Psoas muscle (tissue), 8 donors: ENCODE results near the gene CHTOP. TPM values are rescaled to one million over a fixed set of nuclear protein-coding genes. Genes with fewer than 3 reads are reported as not detected.

Experiments
- ATAC-seq, 4 donors: fragments of 200-7000 bp; cut with Tn5 transposase; one replicate each; pipeline ENCODE4 v1.9.1; 2020; ENCODE audit warnings: moderate library complexity in 3 of 4, mild to moderate bottlenecking in 2 of 4
- DNase-seq, 2 donors: peaks; one replicate each; pipeline ENCODE4 v3.0.0-alpha.2; 2020
- H3K27ac ChIP-seq: fragments of 200-600 bp; one replicate; pipeline ENCODE4 v1.8.0; 2022
- H3K27me3 ChIP-seq, 3 donors: fragments of 200-600 bp in 1 of 3; one replicate each; pipeline versions ENCODE4 v1.6.1 to v1.8.0; 2013 to 2022; ENCODE audit warnings: low read length in 2 of 3, mild to moderate bottlenecking in 2 of 3, moderate library complexity in 1 of 3; ENCODE audit not compliant: insufficient read depth in 3 of 3
- H3K36me3 ChIP-seq, 2 donors: fragments of 200-600 bp in 1 of 2; one replicate each; pipeline versions ENCODE4 v1.6.1 to v1.8.0; 2013 to 2022; ENCODE audit warnings: low read depth in 1 of 2, mild to moderate bottlenecking in 1 of 2, moderate library complexity in 1 of 2; ENCODE audit not compliant: insufficient read depth in 1 of 2
- H3K4me1 ChIP-seq: fragments of 200-600 bp; one replicate; pipeline ENCODE4 v1.8.0; 2022
- H3K4me3 ChIP-seq: fragments of 200-600 bp; one replicate; pipeline ENCODE4 v1.8.0; 2022; ENCODE audit warnings: mild to moderate bottlenecking
- H3K9me3 ChIP-seq: fragments of 200-600 bp; one replicate; pipeline ENCODE4 v1.8.0; 2022
- WGBS, 3 donors: extraction: QIAGEN DNeasy Blood & Tissue Kit; methylation state at CpG; one replicate each; pipeline versions ENCODE4 v1.1.6 to v1.1.7; 2013; 5-methylcytosine and 5-hydroxymethylcytosine counted together
- intact Hi-C, 2 donors: fragments of 100-400 bp; cut with DNase I; formaldehyde crosslinking; loops; one replicate each; pipeline versions ENCODE4 v1.11.0 to v1.14.2; 2022
- polyA plus RNA-seq, 3 donors: library from polyadenylated mRNA; stranded (reverse); fragments of 200-250 nt; gene quantifications; one replicate each; pipeline ENCODE4 v1.2.3, GENCODE V29; 2013
- total RNA-seq, 4 donors: library from RNA; stranded (reverse); fragmentation: NEBNext Ultra II Directional in 2 of 4; extraction: Animal tissue kit (Norgen Biotek cat#: 25700) in 2 of 4; gene quantifications; one replicate each; pipeline versions ENCODE4 v1.2.1 to v1.2.4, GENCODE V29; 2021 to 2023
- TF ChIP-seq, protein P1 (sequence below): fragments of 200-600 bp; IDR thresholded peaks from one replicate; pipeline ENCODE4 v1.8.0; 2022; ENCODE audit warnings: antibody characterized with exemption
- donor health status: healthy with polysubstance abuse.
- donor health status: DM: no; HTN: no; CAD: no; lungs with moderate emphysema.
- donor health status: Bipolar disorder and iron deficiency.
- donor health status: healthy.
- donor health status: DM: yes; HTN: yes; CAD: no.
- donor health status: DM: no; HTN: no; CAD: no.
- donor health status: DM: no; HTN: no; CAD: no.
- donor health status: DM: yes; HTN: yes; CAD: no.

The CHTOP gene
- total and polyA plus RNA-seq, 7 donors, result 71.1 to 122 (median 87.7) TPM

DNA sequence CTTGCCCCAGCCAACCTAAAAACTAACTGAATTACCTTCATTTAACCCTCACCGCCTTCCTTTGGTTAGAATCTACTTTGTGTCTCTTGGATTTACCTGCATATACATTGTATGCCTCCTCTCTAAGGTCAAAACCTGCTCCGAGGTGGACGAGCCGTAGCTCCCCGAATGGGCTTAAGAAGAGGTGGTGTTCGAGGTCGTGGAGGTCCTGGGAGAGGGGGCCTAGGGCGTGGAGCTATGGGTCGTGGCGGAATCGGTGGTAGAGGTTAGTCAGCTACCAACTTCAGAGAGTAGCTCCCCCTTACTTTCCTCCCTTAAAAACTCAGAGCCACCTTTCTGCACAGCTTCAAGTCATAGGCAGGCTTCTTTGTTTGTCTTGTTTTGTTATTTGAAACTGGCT lies 9.2 kb downstream of the CHTOP start:
- TF ChIP-seq, protein P1, sequence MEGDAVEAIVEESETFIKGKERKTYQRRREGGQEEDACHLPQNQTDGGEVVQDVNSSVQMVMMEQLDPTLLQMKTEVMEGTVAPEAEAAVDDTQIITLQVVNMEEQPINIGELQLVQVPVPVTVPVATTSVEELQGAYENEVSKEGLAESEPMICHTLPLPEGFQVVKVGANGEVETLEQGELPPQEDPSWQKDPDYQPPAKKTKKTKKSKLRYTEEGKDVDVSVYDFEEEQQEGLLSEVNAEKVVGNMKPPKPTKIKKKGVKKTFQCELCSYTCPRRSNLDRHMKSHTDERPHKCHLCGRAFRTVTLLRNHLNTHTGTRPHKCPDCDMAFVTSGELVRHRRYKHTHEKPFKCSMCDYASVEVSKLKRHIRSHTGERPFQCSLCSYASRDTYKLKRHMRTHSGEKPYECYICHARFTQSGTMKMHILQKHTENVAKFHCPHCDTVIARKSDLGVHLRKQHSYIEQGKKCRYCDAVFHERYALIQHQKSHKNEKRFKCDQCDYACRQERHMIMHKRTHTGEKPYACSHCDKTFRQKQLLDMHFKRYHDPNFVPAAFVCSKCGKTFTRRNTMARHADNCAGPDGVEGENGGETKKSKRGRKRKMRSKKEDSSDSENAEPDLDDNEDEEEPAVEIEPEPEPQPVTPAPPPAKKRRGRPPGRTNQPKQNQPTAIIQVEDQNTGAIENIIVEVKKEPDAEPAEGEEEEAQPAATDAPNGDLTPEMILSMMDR, result no peak
- Histone ChIP-seq H3K4me1 (peaks cover 70% of the 10 kb centered on the region), H3K27ac (peak overlapping the region; percentile 100), H3K27me3 (no peaks in the 10 kb centered on the region), H3K4me3 (no peak overlapping the region), H3K9me3 (no peaks in the 10 kb centered on the region), H3K36me3 (peaks cover 29 to 87% of the 10 kb centered on the region in 2 donors)
- DNase-seq (no peak), ATAC-seq (no peak)
- WGBS, 3 donors, result 88 to 90% (median 88%) methylated on average over 11 of the region's 11 CpGs
- intact Hi-C loops, result no loop called here

DNA sequence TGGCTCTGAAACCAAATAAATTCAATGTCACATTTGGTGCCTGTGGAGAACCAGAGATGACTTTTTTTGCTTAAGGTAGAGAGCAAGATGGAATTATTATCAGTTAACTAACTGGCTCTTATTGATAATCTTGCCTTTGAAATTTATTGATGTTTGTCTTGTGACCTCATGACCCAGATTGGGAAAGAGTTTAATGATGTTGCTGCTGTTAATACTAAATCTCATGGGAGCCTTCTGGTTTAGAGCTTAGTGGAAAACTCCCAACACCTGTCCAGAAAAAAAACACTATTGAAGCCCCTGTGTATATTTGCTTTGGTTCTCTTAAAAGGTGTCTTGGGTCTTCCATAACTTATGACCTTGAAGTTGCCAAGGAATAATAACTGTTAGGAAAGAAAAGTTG lies 9.9 kb downstream of the CHTOP start:
- peak overlapping the region; percentile 100 for H3K27ac ChIP-seq

DNA sequence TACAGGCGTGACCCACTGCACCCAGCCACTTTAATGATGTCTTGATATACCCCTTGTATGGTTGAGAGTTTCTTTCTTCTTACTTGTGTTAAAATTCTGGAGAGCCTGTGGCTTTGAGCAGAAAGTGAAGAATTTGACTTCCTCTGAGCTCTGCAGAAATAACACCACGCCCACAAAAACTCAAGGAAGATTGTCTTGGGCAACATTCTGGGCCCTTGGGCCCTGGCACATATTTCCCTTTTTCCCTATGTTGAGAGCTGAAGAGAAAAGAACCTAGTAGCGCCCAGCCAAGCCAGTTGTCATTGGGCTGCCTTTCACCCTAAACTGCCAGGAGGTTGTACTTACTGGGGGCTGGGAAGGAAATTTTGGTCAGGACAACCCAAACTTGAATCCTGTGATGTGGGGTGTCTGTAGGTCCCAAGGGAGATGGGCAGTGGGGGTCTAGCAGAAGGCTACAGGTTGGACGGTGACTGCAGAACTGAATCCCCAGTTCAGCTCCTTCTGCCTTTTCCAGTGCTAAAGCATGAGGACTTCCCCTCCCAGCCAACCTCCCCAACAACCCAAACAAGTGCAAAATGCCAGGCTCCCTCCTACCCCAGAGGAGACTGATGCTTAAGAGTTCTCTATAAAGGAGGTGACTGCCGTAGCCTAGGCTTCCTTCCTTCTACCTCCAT lies 12.9 kb downstream of the CHTOP start:
- WGBS, 3 donors, result 68 to 84% (median 74%) methylated on average over 5 of the region's 5 CpGs
- Histone ChIP-seq H3K9me3 (no peaks in the 10 kb centered on the region), H3K4me1 (peaks cover 55% of the 10 kb centered on the region), H3K27ac (peak overlapping the region; percentile 43), H3K4me3 (no peak overlapping the region), H3K36me3 (peaks cover 17 to 50% of the 10 kb centered on the region in 2 donors), H3K27me3 (no peaks in the 10 kb centered on the region)
- TF ChIP-seq, protein P1, result no peak
- peak in 1 of 4 donors; percentile 0 for ATAC-seq
- DNase-seq, result no peak
- intact Hi-C loops, result no loop called here

More for the DNA sequence above, 9.9 kb downstream of the CHTOP start:
- no peaks in the 10 kb centered on the region for H3K9me3 ChIP-seq
- intact Hi-C loops, result no loop called here
- H3K4me1 ChIP-seq, result peaks cover 68% of the 10 kb centered on the region
- ATAC-seq (no peak), DNase-seq (no peak)
- H3K4me3 ChIP-seq, result no peak overlapping the region
- peaks cover 26 to 80% of the 10 kb centered on the region in 2 donors for H3K36me3 ChIP-seq
- TF ChIP-seq, protein P1, result no peak
- no peaks in the 10 kb centered on the region for H3K27me3 ChIP-seq

DNA sequence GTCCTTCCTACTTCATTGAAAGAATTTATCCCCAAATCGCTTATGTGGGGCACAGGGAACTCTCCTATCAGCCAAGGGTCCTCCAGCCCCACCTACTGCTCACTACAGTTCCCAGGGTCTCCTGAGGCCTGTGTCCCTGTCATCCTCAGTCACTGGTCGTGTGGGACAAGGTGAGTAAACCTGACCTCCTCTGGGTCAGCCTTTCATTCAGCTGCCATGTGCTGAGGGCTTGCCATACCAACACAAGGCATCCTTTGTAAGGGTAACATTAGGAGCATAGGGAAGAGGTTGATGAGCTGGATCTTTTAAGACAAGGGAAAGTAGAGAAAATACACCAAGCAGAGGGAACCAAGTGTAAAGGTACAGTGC lies 13.5 kb downstream of the CHTOP start:
- intact Hi-C loops, result no loop called here
- peaks cover 50% of the 10 kb centered on the region for H3K4me1 ChIP-seq
- no peak overlapping the region for H3K4me3 ChIP-seq
- H3K36me3 ChIP-seq, result peaks cover 13 to 45% of the 10 kb centered on the region in 2 donors
- H3K27me3 ChIP-seq, result no peaks in the 10 kb centered on the region
- whole genome bisulfite sequencing, 3 donors, result 23 to 66% (median 43%) methylated on average over 2 of the region's 2 CpGs
- H3K27ac ChIP-seq, result peak overlapping the region; percentile 43
- H3K9me3 ChIP-seq, result no peaks in the 10 kb centered on the region
- DNase-seq (no peak), ATAC-seq (peak in 3 of 4 donors; percentile 22 to 32 (median 31))
- TF ChIP-seq, protein P1, result no peak
